Gastroesophageal sphincter (tissue), 4 donors: Measurements from ENCODE around the gene CFAP251. TPM values are rescaled to one million over a fixed set of nuclear protein-coding genes. Genes with fewer than 3 reads are reported as not detected.

Source experiments
- ATAC-seq: fragments of 150-250 bp; one replicate; pipeline ENCODE4 v1.9.1; 2016; ENCODE audit warnings: mild to moderate bottlenecking, moderate library complexity
- H3K27ac ChIP-seq, 4 donors: fragments of 200-600 bp; sonication (generic) in 3 of 4; 1 replicate in 3 of 4; 2 replicates in 1 of 4; pipeline ENCODE4 v1.5.1; 2016 to 2019
- H3K27me3 ChIP-seq: fragments of 200-600 bp; sonication (generic); one replicate; pipeline ENCODE4 v1.5.1; 2019
- H3K36me3 ChIP-seq, 2 donors: fragments of 200-600 bp; sonication (generic); one replicate each; pipeline ENCODE4 v1.5.1; 2019; ENCODE audit warnings: control low read depth in 1 of 2
- H3K4me1 ChIP-seq, 3 donors: fragments of 200-600 bp; sonication (generic); 1 replicate in 2 of 3; 2 replicates in 1 of 3; pipeline ENCODE4 v1.5.1; 2016 to 2019; ENCODE audit warnings: control low read depth in 2 of 3
- H3K4me3 ChIP-seq, 2 donors: fragments of 200-600 bp; sonication (generic); one replicate each; pipeline ENCODE4 v1.5.1; 2019; ENCODE audit warnings: mild to moderate bottlenecking in 1 of 2, moderate library complexity in 1 of 2
- H3K9me3 ChIP-seq, 3 donors: fragments of 200-600 bp; sonication (generic); one replicate each; pipeline ENCODE4 v1.5.1; 2017 to 2019; ENCODE audit warnings: control low read depth in 2 of 3
- EP300 ChIP-seq: sonication (generic); formaldehyde crosslinking; IDR thresholded peaks from one replicate; pipeline ENCODE4 v1.6.1; 2017; ENCODE audit warnings: antibody characterized with exemption, mild to moderate bottlenecking
- POLR2A ChIP-seq, 2 donors: fragments of 450-650 bp; IDR thresholded peaks; one replicate each; pipeline ENCODE4 v1.6.1; 2017; ENCODE audit warnings: antibody characterized with exemption in 2 of 2, mild to moderate bottlenecking in 2 of 2, moderate library complexity in 1 of 2
- POLR2AphosphoS5 ChIP-seq: sonication (generic); formaldehyde crosslinking; IDR thresholded peaks from one replicate; pipeline ENCODE4 v1.6.1; 2017; ENCODE audit warnings: antibody characterized with exemption
- WGBS, 2 donors: methylation state at CpG; one replicate each; pipeline ENCODE4 v1.1.5; 2018; ENCODE audit warnings: low coverage in 1 of 2; 5-methylcytosine and 5-hydroxymethylcytosine counted together
- total RNA-seq, 4 donors: library from RNA; depleted of rRNA; stranded (reverse); fragments of >200 nt; gene quantifications; one replicate each; pipeline ENCODE4 v1.1.0, GENCODE V29; 2016
- TF ChIP-seq, protein P1 (sequence below), 4 experiments: fragments of 200-600 bp in 2 of 4; fragments of 450-650 bp in 2 of 4; sonication (generic) in 1 of 4; IDR thresholded peaks; one replicate each; pipeline ENCODE4 v1.5.1; 2017 to 2019; ENCODE audit warnings: antibody characterized with exemption in 4 of 4, mild to moderate bottlenecking in 2 of 4, moderate library complexity in 2 of 4

Gene CFAP251
- total RNA-seq, 4 donors from 2014 or later, result 0.35 to 1.9 (median 1.2) TPM

DNA sequence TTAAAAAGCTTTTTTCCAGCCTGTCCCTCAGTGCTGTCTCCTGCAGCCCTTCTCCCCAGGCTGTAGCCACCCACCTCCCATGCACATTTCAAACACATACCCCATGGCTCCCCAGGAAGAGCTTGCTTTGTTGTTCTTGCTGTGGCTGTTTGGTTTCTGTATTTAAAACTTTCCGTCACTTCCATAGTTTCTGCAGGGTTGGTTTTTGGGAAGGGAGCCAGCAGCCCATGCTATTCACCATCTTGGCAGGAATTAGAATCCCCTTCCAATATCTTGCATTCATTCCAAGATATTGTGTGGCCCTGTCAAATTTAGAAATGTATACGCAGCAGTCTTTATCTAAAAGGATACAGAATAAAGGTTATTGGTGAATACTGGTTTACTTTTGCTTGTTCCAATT, 29.6 kb downstream of the CFAP251 start:
- no peak overlapping the region for H3K4me3 ChIP-seq
- no peak overlapping the region for H3K27ac ChIP-seq
- H3K36me3 ChIP-seq, result no peaks in the 10 kb centered on the region
- H3K27me3 ChIP-seq, result no peaks in the 10 kb centered on the region
- WGBS, 2 donors, result 82 to 94% methylated on average over 2 of the region's 2 CpGs
- H3K9me3 ChIP-seq, result no peaks in the 10 kb centered on the region
- TF ChIP-seq EP300 (no peak), POLR2A (IDR thresholded peaks at IDR 0.05) (no peak), POLR2AphosphoS5 (no peak)
- TF ChIP-seq, protein P1, sequence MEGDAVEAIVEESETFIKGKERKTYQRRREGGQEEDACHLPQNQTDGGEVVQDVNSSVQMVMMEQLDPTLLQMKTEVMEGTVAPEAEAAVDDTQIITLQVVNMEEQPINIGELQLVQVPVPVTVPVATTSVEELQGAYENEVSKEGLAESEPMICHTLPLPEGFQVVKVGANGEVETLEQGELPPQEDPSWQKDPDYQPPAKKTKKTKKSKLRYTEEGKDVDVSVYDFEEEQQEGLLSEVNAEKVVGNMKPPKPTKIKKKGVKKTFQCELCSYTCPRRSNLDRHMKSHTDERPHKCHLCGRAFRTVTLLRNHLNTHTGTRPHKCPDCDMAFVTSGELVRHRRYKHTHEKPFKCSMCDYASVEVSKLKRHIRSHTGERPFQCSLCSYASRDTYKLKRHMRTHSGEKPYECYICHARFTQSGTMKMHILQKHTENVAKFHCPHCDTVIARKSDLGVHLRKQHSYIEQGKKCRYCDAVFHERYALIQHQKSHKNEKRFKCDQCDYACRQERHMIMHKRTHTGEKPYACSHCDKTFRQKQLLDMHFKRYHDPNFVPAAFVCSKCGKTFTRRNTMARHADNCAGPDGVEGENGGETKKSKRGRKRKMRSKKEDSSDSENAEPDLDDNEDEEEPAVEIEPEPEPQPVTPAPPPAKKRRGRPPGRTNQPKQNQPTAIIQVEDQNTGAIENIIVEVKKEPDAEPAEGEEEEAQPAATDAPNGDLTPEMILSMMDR (IDR thresholded peaks at IDR 0.05), result no peak
- H3K4me1 ChIP-seq, result no peaks in the 10 kb centered on the region
- no peak for ATAC-seq

DNA sequence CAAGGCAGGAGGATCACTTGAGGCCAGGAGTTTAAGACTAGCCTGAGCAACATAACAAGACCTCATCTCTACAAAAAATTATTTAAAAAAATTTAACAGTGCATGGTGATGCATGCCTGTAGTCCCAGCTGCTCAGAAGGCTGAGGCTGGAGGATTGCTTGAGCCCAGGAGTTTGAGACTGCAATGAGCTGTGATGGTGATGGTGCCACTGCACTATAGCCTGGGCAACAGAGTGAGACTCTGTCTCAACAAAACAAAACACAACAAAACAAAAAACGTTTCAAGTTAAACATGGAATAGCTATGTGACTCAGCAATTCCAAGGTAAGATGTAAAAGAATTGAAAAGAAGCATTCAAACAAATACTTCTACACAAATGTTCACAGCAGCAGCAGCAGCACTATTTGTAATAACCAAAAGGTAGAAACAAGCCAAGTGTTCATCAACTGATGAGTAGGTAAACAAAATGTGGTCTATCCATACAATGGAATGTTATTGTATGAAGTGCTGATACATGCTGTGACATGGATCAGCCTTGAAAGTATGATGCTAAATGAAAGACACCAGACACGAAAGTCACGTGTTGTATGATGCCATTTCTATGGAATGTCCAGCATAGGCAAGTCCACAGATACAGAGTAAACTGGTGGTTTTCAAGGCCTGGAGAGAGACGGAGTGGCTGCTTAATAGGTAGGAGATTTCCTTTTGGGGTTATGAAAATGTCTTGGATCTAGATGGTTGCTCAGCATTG, 31.4 kb downstream of the CFAP251 start:
- Histone ChIP-seq H3K27me3 (no peaks in the 10 kb centered on the region), H3K36me3 (no peaks in the 10 kb centered on the region), H3K27ac (no peak overlapping the region), H3K9me3 (no peaks in the 10 kb centered on the region), H3K4me3 (no peak overlapping the region), H3K4me1 (no peaks in the 10 kb centered on the region)
- ATAC-seq, result no peak
- TF ChIP-seq EP300 (no peak), POLR2AphosphoS5 (no peak), POLR2A (IDR thresholded peaks at IDR 0.05) (no peak)
- TF ChIP-seq, protein P1 (IDR thresholded peaks at IDR 0.05), result no peak
- 60 to 73% methylated on average over 4 of the region's 4 CpGs for WGBS, 2 donors

DNA sequence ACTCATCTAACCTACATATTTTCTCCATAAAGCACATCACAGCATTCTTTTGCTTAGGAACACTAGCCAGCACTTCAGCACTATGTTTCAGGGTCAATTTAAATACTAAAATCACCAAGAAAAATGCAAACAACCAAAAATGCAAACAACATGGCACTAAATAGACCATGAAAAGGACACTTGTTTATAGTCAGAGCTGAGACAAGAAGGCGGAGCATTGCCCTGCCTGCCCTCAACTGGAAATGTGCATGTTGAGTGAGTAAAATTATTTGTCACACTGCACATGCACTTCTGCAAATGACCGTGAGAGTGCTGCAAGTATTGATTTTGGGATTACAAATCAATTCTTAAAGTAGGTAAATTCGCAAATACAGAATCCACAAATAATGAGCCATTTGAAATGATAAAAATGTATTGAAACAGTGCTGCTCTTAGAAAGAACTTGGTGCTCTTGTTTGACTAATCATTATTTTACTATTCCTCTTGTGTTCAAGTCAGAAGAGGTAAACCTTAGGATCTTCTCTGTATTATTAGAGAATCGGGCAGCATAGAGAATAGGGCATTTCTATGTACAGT, 34.8 kb downstream of the CFAP251 start:
- Histone ChIP-seq H3K27ac (no peak overlapping the region), H3K9me3 (no peaks in the 10 kb centered on the region), H3K36me3 (no peaks in the 10 kb centered on the region), H3K4me1 (no peaks in the 10 kb centered on the region), H3K27me3 (no peaks in the 10 kb centered on the region), H3K4me3 (no peak overlapping the region)
- ATAC-seq, result no peak
- no peak for TF ChIP-seq EP300
- TF ChIP-seq POLR2AphosphoS5, result no peak
- TF ChIP-seq POLR2A (IDR thresholded peaks at IDR 0.05), result no peak
- TF ChIP-seq, protein P1 (IDR thresholded peaks at IDR 0.05), result no peak
- 98 to 100% methylated on average over 2 to 4 of the region's 4 CpGs for WGBS, 2 donors

DNA sequence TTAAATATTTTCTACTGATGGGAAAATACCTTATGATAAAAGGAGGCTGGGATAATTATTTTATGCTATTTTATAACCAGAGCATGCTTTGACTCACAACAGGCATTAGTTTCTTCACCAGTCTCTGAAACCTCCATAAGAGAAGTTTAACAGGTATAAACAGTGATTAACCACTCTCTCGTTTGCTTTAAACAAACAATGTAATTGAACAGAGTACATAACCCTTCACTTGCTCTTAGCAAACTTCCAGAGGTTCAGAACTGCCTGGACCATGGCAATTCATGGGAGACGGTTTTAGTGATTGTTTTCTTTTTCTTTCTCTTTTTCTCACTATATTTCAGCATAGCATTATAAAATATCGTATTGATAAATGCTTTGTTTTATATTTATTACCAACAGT, 35.3 kb downstream of the CFAP251 start:
- TF ChIP-seq EP300 (no peak), POLR2AphosphoS5 (no peak), POLR2A (IDR thresholded peaks at IDR 0.05) (no peak)
- TF ChIP-seq, protein P1 (IDR thresholded peaks at IDR 0.05), result no peak
- H3K9me3 ChIP-seq, result no peaks in the 10 kb centered on the region
- WGBS, 2 donors, result 60 to 81% methylated on average over 3 of the region's 3 CpGs

More for the DNA sequence above, 35.3 kb downstream of the CFAP251 start:
- no peak overlapping the region for H3K4me3 ChIP-seq
- no peak for ATAC-seq
- no peaks in the 10 kb centered on the region for H3K27me3 ChIP-seq
- no peaks in the 10 kb centered on the region for H3K4me1 ChIP-seq
- no peaks in the 10 kb centered on the region for H3K36me3 ChIP-seq
- no peak overlapping the region for H3K27ac ChIP-seq
